ENCODE results near the gene FER1L5. TPM values are rescaled to one million over a fixed set of nuclear protein-coding genes. Genes with fewer than 3 reads are reported as not detected.

FER1L5 gene
- total RNA-seq, 2 donors from 2014 or later, result 0.59 to 2.3 TPM

DNA sequence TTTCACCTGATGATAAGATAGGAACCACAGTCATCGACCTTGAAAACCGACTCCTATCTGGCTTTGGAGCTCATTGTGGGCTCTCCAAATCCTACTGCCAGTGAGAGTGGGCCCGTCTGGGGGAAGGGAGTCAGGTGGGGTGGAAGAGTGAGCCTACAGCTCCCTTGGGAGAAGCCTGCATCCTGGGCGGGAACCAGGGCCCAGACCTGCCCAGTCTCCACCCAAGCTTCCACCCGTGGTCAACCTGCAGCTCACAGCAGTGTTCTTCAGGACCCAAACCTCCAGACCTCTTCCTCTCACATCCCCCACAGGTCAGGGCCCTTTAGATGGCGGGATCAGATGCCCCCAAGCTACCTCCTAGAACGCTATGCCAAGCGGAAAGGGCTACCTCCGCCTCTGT is 57.1 kb downstream of the FER1L5 start:
- no peak overlapping the region for H3K27ac ChIP-seq
- DNase-seq (ENCODE audit: low spot score), result no peak
- intact Hi-C loops (cut with DNase I), result no loop called here
- no peak for TF ChIP-seq POLR2A (IDR thresholded peaks at IDR 0.05)
- no peak for TF ChIP-seq POLR2AphosphoS5 (IDR thresholded peaks at IDR 0.05)
- no peak for TF ChIP-seq CTCF (IDR thresholded peaks at IDR 0.05)
- H3K9me3 ChIP-seq, result no peaks in the 10 kb centered on the region
- 89% methylated on average over 9 of the region's 9 CpGs for WGBS
- H3K4me3 ChIP-seq, result no peak overlapping the region
- H3K36me3 ChIP-seq, result no peaks in the 10 kb centered on the region
- no peaks in the 10 kb centered on the region for H3K27me3 ChIP-seq (replicated peaks; ENCODE audit: insufficient read depth)
- H3K4me1 ChIP-seq (replicated peaks), result no peaks in the 10 kb centered on the region

GRCh38 chr2:96700086-96700485 is 57.5 kb downstream of the FER1L5 start:
- Histone ChIP-seq H3K4me3 (no peak overlapping the region), H3K9me3 (no peaks in the 10 kb centered on the region), H3K36me3 (no peaks in the 10 kb centered on the region), H3K4me1 (replicated peaks) (no peaks in the 10 kb centered on the region), H3K27me3 (replicated peaks; ENCODE audit: insufficient read depth) (no peaks in the 10 kb centered on the region), H3K27ac (no peak overlapping the region)
- WGBS, result 92% methylated on average over 8 of the region's 8 CpGs
- DNase-seq (ENCODE audit: low spot score), result no peak
- intact Hi-C loops (cut with DNase I), result no loop called here
- TF ChIP-seq POLR2AphosphoS5 (IDR thresholded peaks at IDR 0.05) (no peak), POLR2A (IDR thresholded peaks at IDR 0.05) (no peak), CTCF (IDR thresholded peaks at IDR 0.05) (no peak)

DNA sequence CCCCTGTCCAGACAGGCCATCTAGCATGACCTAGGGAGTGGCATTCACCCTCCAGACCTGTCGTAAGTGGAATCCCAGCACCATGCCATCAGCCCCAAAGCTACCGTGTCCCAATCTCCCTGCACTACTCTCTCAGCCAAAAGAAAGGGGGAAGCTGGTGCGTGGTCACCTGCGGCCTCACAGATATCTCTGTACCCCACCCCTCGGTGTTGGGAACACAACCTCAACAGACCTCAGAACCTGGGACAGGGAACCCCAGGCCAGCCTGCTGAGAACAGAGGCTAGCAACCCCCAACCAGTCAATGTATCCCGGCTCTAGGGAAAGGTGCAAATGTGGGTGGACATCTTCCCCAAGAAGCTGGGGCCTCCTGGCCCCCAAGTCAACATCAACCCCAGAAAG is 59.1 kb downstream of the FER1L5 start:
- no peak for DNase-seq (ENCODE audit: low spot score)
- intact Hi-C loops (cut with DNase I), result no loop called here
- 91% methylated on average over 6 of the region's 6 CpGs for WGBS
- Histone ChIP-seq H3K9me3 (no peaks in the 10 kb centered on the region), H3K27me3 (replicated peaks; ENCODE audit: insufficient read depth) (no peaks in the 10 kb centered on the region), H3K36me3 (peaks cover 0 to 7% of the 10 kb centered on the region in 2 donors), H3K4me1 (replicated peaks) (no peaks in the 10 kb centered on the region), H3K27ac (no peak overlapping the region), H3K4me3 (no peak overlapping the region)
- TF ChIP-seq POLR2A (IDR thresholded peaks at IDR 0.05) (no peak), CTCF (IDR thresholded peaks at IDR 0.05) (no peak), POLR2AphosphoS5 (IDR thresholded peaks at IDR 0.05) (no peak)

DNA sequence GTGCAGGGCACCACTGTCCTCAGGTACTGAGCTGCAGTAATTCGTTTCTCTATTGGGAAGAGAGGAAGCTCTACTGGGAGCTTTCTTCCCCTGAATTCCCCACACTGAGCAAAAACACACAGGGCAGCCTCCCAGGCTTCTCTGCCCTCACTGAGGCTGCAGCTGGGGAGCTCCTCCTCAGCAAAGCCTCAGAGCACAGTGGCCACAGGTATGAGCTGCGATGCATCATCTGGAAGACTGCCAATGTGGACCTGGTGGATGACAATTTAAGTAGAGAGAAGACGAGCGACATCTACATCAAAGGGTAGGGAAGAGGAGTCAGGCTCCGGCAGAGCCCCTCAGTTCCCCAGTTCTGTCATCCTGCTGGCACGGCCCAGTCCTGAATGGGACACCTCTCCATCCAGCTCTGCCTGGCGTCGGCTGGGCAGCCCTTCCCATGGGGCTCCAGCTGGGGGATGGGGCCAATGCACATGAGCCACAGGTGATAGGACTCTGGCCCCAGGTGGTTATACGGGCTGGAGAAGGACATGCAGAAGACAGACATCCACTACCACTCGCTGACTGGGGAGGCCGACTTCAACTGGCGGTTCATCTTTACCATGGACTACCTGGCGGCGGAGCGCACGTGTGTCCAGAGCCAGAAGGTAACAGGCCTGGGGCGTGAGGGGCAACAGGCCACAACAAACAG is 59.7 kb downstream of the FER1L5 start:
- TF ChIP-seq CTCF (IDR thresholded peaks at IDR 0.05) (no peak), POLR2A (IDR thresholded peaks at IDR 0.05) (no peak), POLR2AphosphoS5 (IDR thresholded peaks at IDR 0.05) (no peak)
- Histone ChIP-seq H3K4me1 (replicated peaks) (no peaks in the 10 kb centered on the region), H3K36me3 (peaks cover 0 to 13% of the 10 kb centered on the region in 2 donors), H3K27ac (no peak overlapping the region), H3K27me3 (replicated peaks; ENCODE audit: insufficient read depth) (no peaks in the 10 kb centered on the region), H3K9me3 (no peaks in the 10 kb centered on the region), H3K4me3 (no peak overlapping the region)
- intact Hi-C loops (cut with DNase I), result no loop called here
- no peak for DNase-seq (ENCODE audit: low spot score)
- 80% methylated on average over 17 of the region's 17 CpGs for WGBS
